ENCODE measurements around the gene CHD9. TPM values are rescaled to one million over a fixed set of nuclear protein-coding genes. Genes with fewer than 3 reads are reported as not detected.

The CHD9 gene
- total RNA-seq, result 10 to 100 TPM; 65.4 to 95.9 (median 86.6) TPM
- long read RNA-seq, donor 1, partial matches to known transcripts, result 10 of 26 reads
- long read RNA-seq, donor 1, other reads (novel, unspliced or antisense), result 16 of 26 reads
- long read RNA-seq, donor 2, partial matches to known transcripts, result 9 of 29 reads
- long read RNA-seq, donor 2, other reads (novel, unspliced or antisense), result 17 of 29 reads

GRCh38 chr16:53054670-53055485 lies at the start of gene CHD9:
Gene CHD9 (plus strand): TSS chr16:53054991. CDS start chr16:53156090, 101,099 bp downstream.
- TF ChIP-seq CTCF (IDR thresholded peaks at IDR 0.05), result peak; percentile 100
- Histone ChIP-seq H3K4me3 (peak within 1 kb of the TSS; percentile 67), H3K4me1 (ENCODE audit: low read depth) (peaks cover 26% of the 10 kb centered on the region), H3K36me3 (ENCODE audit: low read depth) (no peaks in the 10 kb centered on the region), H3K9me3 (no peaks in the 10 kb centered on the region)
- DNase-seq, result peak; percentile 89 to 93 (median 91)
- intact Hi-C loops (cut with DNase I, micrococcal nuclease), result loop anchor here (5.0 to 10.0 kb wide), 3 partner anchors 47 to 150 kb away; no protein-coding TSS in a partner anchor
- peak; percentile 90 for ATAC-seq

- no peak for TF ChIP-seq CTCF (IDR thresholded peaks at IDR 0.05)
- Histone ChIP-seq H3K4me1 (ENCODE audit: low read depth) (no peaks in the 10 kb centered on the region), H3K36me3 (ENCODE audit: low read depth) (no peaks in the 10 kb centered on the region), H3K9me3 (no peaks in the 10 kb centered on the region), H3K4me3 (no peak overlapping the region)
- intact Hi-C loops (cut with DNase I, micrococcal nuclease), result no loop called here
- DNase-seq, result peak in 1 of 3 donors; percentile 4
- ATAC-seq, result no peak
Observed at GRCh38 chr16:53007095-53007494, 47.7 kb upstream of the CHD9 start.

GRCh38 chr16:53014287-53014686 lies 40.5 kb upstream of the CHD9 start:
- Histone ChIP-seq H3K9me3 (no peaks in the 10 kb centered on the region), H3K4me1 (ENCODE audit: low read depth) (no peaks in the 10 kb centered on the region), H3K36me3 (ENCODE audit: low read depth) (no peaks in the 10 kb centered on the region), H3K4me3 (no peak overlapping the region)
- intact Hi-C loops (cut with DNase I, micrococcal nuclease), result no loop called here
- DNase-seq, result no peak
- no peak for TF ChIP-seq CTCF (IDR thresholded peaks at IDR 0.05)
- no peak for ATAC-seq

- H3K36me3 ChIP-seq (ENCODE audit: low read depth), result no peaks in the 10 kb centered on the region
- no peak overlapping the region for H3K4me3 ChIP-seq
- no peak for TF ChIP-seq CTCF (IDR thresholded peaks at IDR 0.05)
- no peaks in the 10 kb centered on the region for H3K4me1 ChIP-seq (ENCODE audit: low read depth)
- DNase-seq (no peak), ATAC-seq (no peak)
- intact Hi-C loops (cut with DNase I, micrococcal nuclease), result no loop called here
- no peaks in the 10 kb centered on the region for H3K9me3 ChIP-seq
Observed at GRCh38 chr16:53018834-53019416, 35.9 kb upstream of the CHD9 start.

GRCh38 chr16:53022374-53022773 lies 32.4 kb upstream of the CHD9 start:
- TF ChIP-seq CTCF (IDR thresholded peaks at IDR 0.05), result no peak
- intact Hi-C loops (cut with DNase I, micrococcal nuclease), result loop anchor here in 1 of 2 donors (10.0 kb wide), 1 partner anchor 828 kb away; no protein-coding TSS in a partner anchor
- no peaks in the 10 kb centered on the region for H3K4me1 ChIP-seq (ENCODE audit: low read depth)
- H3K36me3 ChIP-seq (ENCODE audit: low read depth), result no peaks in the 10 kb centered on the region
- DNase-seq, result peak in 1 of 3 donors; percentile 38
- ATAC-seq, result peak; percentile 87
- H3K9me3 ChIP-seq, result no peaks in the 10 kb centered on the region
- H3K4me3 ChIP-seq, result no peak overlapping the region

Data from mucosa of descending colon (tissue), 3 donors.